Aorta (tissue), 5 donors: Measurements from ENCODE around the gene SHC4. TPM values are rescaled to one million over a fixed set of nuclear protein-coding genes. Genes with fewer than 3 reads are reported as not detected.
"Not testable (repeated sequence)": the region's sequence is repeated elsewhere in the genome, so short reads cannot be mapped to it uniquely, and the experiment has no call there.

ENCODE experiments used
- ATAC-seq: fragments of 200-7000 bp; cut with Tn5 transposase; one replicate; pipeline ENCODE4 v1.9.1; 2022; ENCODE audit warnings: moderate library complexity; ENCODE audit not compliant: low FRiP score
- DNase-seq, 2 donors: peaks; one replicate each; pipeline ENCODE4 v3.0.0-alpha.2; 2020
- H3K27ac ChIP-seq, 2 donors: one replicate each; pipeline ENCODE4 v1.5.1; 2013; ENCODE audit warnings: low read length in 2 of 2, mild to moderate bottlenecking in 2 of 2, moderate library complexity in 2 of 2, control low read depth in 1 of 2, inconsistent platforms in 1 of 2, low read depth in 1 of 2
- H3K27me3 ChIP-seq, 2 donors: one replicate each; pipeline ENCODE4 v1.6.1; 2013; ENCODE audit warnings: control low read depth in 1 of 2, low read length in 1 of 2, mild to moderate bottlenecking in 1 of 2, moderate library complexity in 1 of 2; ENCODE audit not compliant: insufficient read depth in 2 of 2, control insufficient read depth in 1 of 2
- H3K36me3 ChIP-seq, 2 donors: one replicate each; pipeline ENCODE4 v1.6.1; 2013; ENCODE audit warnings: control low read depth in 1 of 2, low read length in 1 of 2, mild to moderate bottlenecking in 1 of 2; ENCODE audit not compliant: insufficient read depth in 2 of 2, control insufficient read depth in 1 of 2
- H3K4me1 ChIP-seq, 2 donors: one replicate each; pipeline ENCODE4 v1.6.1; 2013; ENCODE audit warnings: low read length in 2 of 2, control low read depth in 1 of 2, mild to moderate bottlenecking in 1 of 2, moderate library complexity in 1 of 2; ENCODE audit not compliant: insufficient read depth in 2 of 2, control insufficient read depth in 1 of 2
- H3K4me3 ChIP-seq, 2 donors: one replicate each; pipeline ENCODE4 v1.5.1; 2013; ENCODE audit warnings: low read length in 2 of 2, control low read depth in 1 of 2, mild to moderate bottlenecking in 1 of 2
- H3K9me3 ChIP-seq: one replicate; pipeline ENCODE4 v1.6.1; 2013; ENCODE audit warnings: mild to moderate bottlenecking, low read length; ENCODE audit not compliant: control insufficient read depth
- WGBS, 2 donors: extraction: QIAGEN DNeasy Blood & Tissue Kit; methylation state at CpG; one replicate each; pipeline ENCODE4 v1.1.7; 2013; 5-methylcytosine and 5-hydroxymethylcytosine counted together
- intact Hi-C, 2 donors: fragments of 100-400 bp; cut with DNase I; formaldehyde crosslinking; loops; one replicate each; pipeline versions ENCODE4 v1.14.2 to v1.15.0; 2022
- polyA plus RNA-seq, 2 donors: library from polyadenylated mRNA; stranded (reverse); fragments of 200-250 nt; gene quantifications; one replicate each; pipeline ENCODE4 v1.2.3, GENCODE V29; 2013
- total RNA-seq, 2 donors: library from RNA; stranded (reverse); fragmentation: NEBNext Ultra II Directional; extraction: Animal tissue kit (Norgen Biotek cat#: 25700); gene quantifications; one replicate each; pipeline ENCODE4 v1.2.1, GENCODE V29; 2021
- donor health status: healthy with polysubstance abuse.
- donor health status: Bipolar disorder and iron deficiency.
- donor health status: DM: no; HTN: no; CAD: no.
- donor health status: DM: no; HTN: no; CAD: no.
- donor health status: DM: yes; HTN: yes; CAD: no.

Gene SHC4
- total and polyA plus RNA-seq, 4 donors, result 4.4 to 18.6 (median 7.2) TPM

- Histone ChIP-seq H3K9me3 (no peaks in the 10 kb centered on the region), H3K4me1 (no peaks in the 10 kb centered on the region), H3K36me3 (peaks cover 0 to 2% of the 10 kb centered on the region in 2 donors), H3K27me3 (no peaks in the 10 kb centered on the region), H3K4me3 (no peak overlapping the region), H3K27ac (no peak overlapping the region)
- intact Hi-C loops, result no loop called here
- DNase-seq, result no peak
- ATAC-seq, result no peak
- WGBS, 2 donors, result 84 to 88% methylated on average over 3 of the region's 3 CpGs
Observed at GRCh38 chr15:48865370-48866079, 98.2 kb downstream of the SHC4 start.

DNA sequence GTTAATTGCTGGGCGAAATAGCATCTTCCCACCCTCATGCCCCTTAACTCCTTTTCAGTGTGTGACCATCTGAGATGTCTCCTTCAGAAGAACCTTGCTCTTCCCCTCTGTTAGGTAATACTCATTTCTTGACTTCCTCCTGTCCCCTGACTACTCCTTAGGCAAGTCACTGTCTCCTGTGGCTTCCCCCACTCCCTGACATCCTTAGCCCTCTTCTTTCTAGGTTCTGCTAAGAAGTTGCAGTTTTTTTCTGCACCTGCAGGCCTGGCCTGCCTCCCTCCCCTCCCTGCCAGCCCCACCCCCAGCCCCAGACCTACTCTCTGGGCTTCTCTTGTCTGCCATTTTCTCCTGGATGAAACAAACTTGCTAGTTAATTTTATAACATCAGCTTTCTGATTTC lies 101.0 kb downstream of the SHC4 start:
- no peak for ATAC-seq

GRCh38 chr15:48861813-48862431 lies 101.8 kb downstream of the SHC4 start:
- ATAC-seq (peak; percentile 79), DNase-seq (no peak)
- Histone ChIP-seq H3K4me1 (peaks cover 0 to 1% of the 10 kb centered on the region in 2 donors), H3K27me3 (no peaks in the 10 kb centered on the region), H3K4me3 (no peak overlapping the region), H3K9me3 (no peaks in the 10 kb centered on the region), H3K36me3 (peaks cover 0 to 2% of the 10 kb centered on the region in 2 donors), H3K27ac (no peak overlapping the region)
- WGBS, 2 donors, result 0 to 6% methylated on average over 1 of the region's 1 CpG
- intact Hi-C loops, result loop anchor here (2.0 to 5.0 kb wide), 2 partner anchors 285 kb away; no protein-coding TSS in a partner anchor

More for the DNA sequence above, 101.0 kb downstream of the SHC4 start:
- Histone ChIP-seq H3K27me3 (no peaks in the 10 kb centered on the region), H3K4me3 (no peak overlapping the region), H3K36me3 (peaks cover 0 to 2% of the 10 kb centered on the region in 2 donors), H3K4me1 (no peaks in the 10 kb centered on the region), H3K9me3 (no peaks in the 10 kb centered on the region), H3K27ac (no peak overlapping the region)
- no peak for DNase-seq
- intact Hi-C loops, result loop anchor here in 1 of 2 donors (5.0 kb wide), 1 partner anchor 285 kb away; no protein-coding TSS in a partner anchor
- WGBS, 2 donors, result 95 to 96% methylated on average over 1 of the region's 1 CpG

DNA sequence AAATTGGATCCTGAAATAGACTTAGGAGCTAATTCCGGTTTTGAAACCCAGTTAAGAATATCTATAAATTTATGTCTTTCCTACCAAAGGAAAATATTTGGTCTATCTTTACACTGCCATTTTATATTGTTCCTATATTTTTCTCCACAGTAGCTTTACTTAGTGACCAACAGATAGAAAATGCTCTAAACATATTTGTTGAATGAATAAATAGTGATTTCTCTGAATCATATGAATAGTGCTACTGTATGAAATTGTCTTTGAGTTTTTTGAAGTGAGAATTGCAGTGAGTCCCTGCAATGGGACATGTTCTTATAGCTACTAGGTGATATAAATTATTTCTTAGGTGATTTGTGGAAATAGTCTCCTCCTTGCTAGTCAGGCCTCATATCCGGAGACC lies 104.3 kb downstream of the SHC4 start:
- Histone ChIP-seq H3K27me3 (no peaks in the 10 kb centered on the region), H3K4me1 (peaks cover 0 to 5% of the 10 kb centered on the region in 2 donors), H3K9me3 (no peaks in the 10 kb centered on the region), H3K4me3 (no peak overlapping the region), H3K36me3 (peaks cover 0 to 2% of the 10 kb centered on the region in 2 donors), H3K27ac (no peak overlapping the region)
- ATAC-seq (no peak), DNase-seq (no peak)
- WGBS, 2 donors, result 77 to 89% methylated on average over 2 of the region's 2 CpGs
- intact Hi-C loops, result no loop called here

DNA sequence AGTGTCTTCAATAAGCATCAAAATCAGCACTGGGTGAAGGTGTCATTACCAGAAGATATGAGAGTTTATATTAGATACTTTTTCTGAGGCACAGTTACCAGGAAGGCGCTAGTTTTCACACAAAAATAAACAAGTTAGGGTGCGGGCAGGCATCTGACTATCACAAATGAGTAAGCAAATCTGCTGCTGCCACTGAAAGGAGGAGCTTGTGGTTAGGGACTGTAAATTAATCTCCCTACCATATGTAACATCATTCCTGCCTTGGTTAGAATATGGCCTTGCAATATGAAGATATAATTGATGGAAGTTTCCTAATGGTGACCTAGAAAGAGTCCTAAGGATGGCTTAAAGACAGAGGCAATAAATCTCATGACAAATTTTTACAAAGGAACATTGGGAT lies 105.3 kb downstream of the SHC4 start:
- no peaks in the 10 kb centered on the region for H3K9me3 ChIP-seq
- H3K4me3 ChIP-seq, result no peak overlapping the region
- peaks cover 0 to 2% of the 10 kb centered on the region in 2 donors for H3K36me3 ChIP-seq
- WGBS, 2 donors, result 76 to 77% methylated on average over 2 of the region's 2 CpGs
- no peak for ATAC-seq
- no peaks in the 10 kb centered on the region for H3K27me3 ChIP-seq
- intact Hi-C loops, result no loop called here
- peaks cover 0 to 5% of the 10 kb centered on the region in 2 donors for H3K4me1 ChIP-seq
- no peak overlapping the region for H3K27ac ChIP-seq
- DNase-seq, result no peak

- H3K27ac ChIP-seq, result no peak overlapping the region
- 52 to 54% methylated on average over 2 of the region's 2 CpGs for WGBS, 2 donors
Observed at GRCh38 chr15:48856942-48857341, 106.8 kb downstream of the SHC4 start.

GRCh38 chr15:48855501-48856440 lies 107.9 kb downstream of the SHC4 start:
- Histone ChIP-seq H3K9me3 (no peaks in the 10 kb centered on the region), H3K4me1 (peaks cover 0 to 5% of the 10 kb centered on the region in 2 donors), H3K27me3 (no peaks in the 10 kb centered on the region), H3K4me3 (no peak overlapping the region), H3K36me3 (no peaks in the 10 kb centered on the region), H3K27ac (no peak overlapping the region)
- 18 to 19% methylated on average over 6 of the region's 6 CpGs for WGBS, 2 donors
- peak; percentile 87 for ATAC-seq
- DNase-seq, result no peak
- intact Hi-C loops, result no loop called here

More at GRCh38 chr15:48856942-48857341, 106.8 kb downstream of the SHC4 start:
- H3K9me3 ChIP-seq, result no peaks in the 10 kb centered on the region
- peaks cover 0 to 5% of the 10 kb centered on the region in 2 donors for H3K4me1 ChIP-seq
- DNase-seq (no peak), ATAC-seq (no peak)
- intact Hi-C loops, result no loop called here
- H3K27me3 ChIP-seq, result no peaks in the 10 kb centered on the region
- peaks cover 0 to 2% of the 10 kb centered on the region in 2 donors for H3K36me3 ChIP-seq
- H3K4me3 ChIP-seq, result no peak overlapping the region

DNA sequence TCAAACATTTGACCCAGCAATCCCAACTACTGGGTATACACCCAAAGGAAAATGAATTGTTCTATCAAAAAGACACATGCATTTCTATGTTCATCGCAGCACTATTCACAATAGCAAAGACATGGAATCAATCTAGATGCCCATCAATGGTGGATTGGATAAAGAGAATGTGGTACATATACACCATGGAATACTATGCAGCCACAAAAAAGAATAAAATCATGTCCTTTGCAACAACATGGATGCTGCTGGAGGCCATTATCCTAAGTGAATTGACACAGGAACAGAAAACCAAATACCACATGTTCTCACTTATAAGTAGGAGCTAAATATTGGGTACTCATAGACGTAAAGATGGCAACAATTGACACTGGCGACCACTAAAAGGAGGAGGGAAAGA lies 109.3 kb downstream of the SHC4 start:
- H3K36me3 ChIP-seq, ATAC-seq, H3K27me3 ChIP-seq, H3K27ac ChIP-seq, DNase-seq, H3K9me3 ChIP-seq, intact Hi-C loops, H3K4me3 ChIP-seq, H3K4me1 ChIP-seq: not testable (repeated sequence)
- WGBS, 2 donors, result 96 to 99% methylated on average over 3 of the region's 3 CpGs
